ENCODE results near the gene IFT122. TPM values are rescaled to one million over a fixed set of nuclear protein-coding genes. Genes with fewer than 3 reads are reported as not detected.
"Not testable (repeated sequence)": the region's sequence is repeated elsewhere in the genome, so short reads cannot be mapped to it uniquely, and the experiment has no call there.

The IFT122 gene
- total RNA-seq, 6 donors from 2014 or later = 23.7 to 126 (median 29.1) TPM

- H3K4me3 ChIP-seq = no peak overlapping the region
- no peak overlapping the region for H3K27ac ChIP-seq
- TF ChIP-seq EP300 (IDR thresholded peaks at IDR 0.05) (no peak), POLR2AphosphoS5 (IDR thresholded peaks at IDR 0.05) (no peak), POLR2A (IDR thresholded peaks at IDR 0.05) (no peak)
- TF ChIP-seq, protein P1, sequence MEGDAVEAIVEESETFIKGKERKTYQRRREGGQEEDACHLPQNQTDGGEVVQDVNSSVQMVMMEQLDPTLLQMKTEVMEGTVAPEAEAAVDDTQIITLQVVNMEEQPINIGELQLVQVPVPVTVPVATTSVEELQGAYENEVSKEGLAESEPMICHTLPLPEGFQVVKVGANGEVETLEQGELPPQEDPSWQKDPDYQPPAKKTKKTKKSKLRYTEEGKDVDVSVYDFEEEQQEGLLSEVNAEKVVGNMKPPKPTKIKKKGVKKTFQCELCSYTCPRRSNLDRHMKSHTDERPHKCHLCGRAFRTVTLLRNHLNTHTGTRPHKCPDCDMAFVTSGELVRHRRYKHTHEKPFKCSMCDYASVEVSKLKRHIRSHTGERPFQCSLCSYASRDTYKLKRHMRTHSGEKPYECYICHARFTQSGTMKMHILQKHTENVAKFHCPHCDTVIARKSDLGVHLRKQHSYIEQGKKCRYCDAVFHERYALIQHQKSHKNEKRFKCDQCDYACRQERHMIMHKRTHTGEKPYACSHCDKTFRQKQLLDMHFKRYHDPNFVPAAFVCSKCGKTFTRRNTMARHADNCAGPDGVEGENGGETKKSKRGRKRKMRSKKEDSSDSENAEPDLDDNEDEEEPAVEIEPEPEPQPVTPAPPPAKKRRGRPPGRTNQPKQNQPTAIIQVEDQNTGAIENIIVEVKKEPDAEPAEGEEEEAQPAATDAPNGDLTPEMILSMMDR (IDR thresholded peaks at IDR 0.05) = no peak
- WGBS, 2 donors = 62 to 91% methylated on average over 9 of the region's 9 CpGs
- H3K36me3 ChIP-seq = no peaks in the 10 kb centered on the region
- ATAC-seq (ENCODE audit: low FRiP score in 2 of 2) (no peak), DNase-seq (no peak)
- H3K27me3 ChIP-seq = no peaks in the 10 kb centered on the region
- no peaks in the 10 kb centered on the region for H3K9me3 ChIP-seq
- H3K4me1 ChIP-seq = no peaks in the 10 kb centered on the region
These were observed 104.0 kb downstream of the IFT122 start for GRCh38 chr3:129543999-129544398.

- H3K4me1 ChIP-seq; DNase-seq; H3K9me3 ChIP-seq; H3K36me3 ChIP-seq; H3K27ac ChIP-seq; H3K4me3 ChIP-seq; H3K27me3 ChIP-seq; ATAC-seq (ENCODE audit: low FRiP score in 2 of 2): not testable (repeated sequence)
- 91 to 92% methylated on average over 3 of the region's 3 CpGs for WGBS, 2 donors
These were observed 105.9 kb downstream of the IFT122 start for GRCh38 chr3:129545951-129546350.

- no peaks in the 10 kb centered on the region for H3K4me1 ChIP-seq
These were observed 107.2 kb downstream of the IFT122 start for GRCh38 chr3:129547241-129547640.

GRCh38 chr3:129548104-129548965 lies 108.3 kb downstream of the IFT122 start:
- ATAC-seq (ENCODE audit: low FRiP score in 2 of 2) (no peak), DNase-seq (no peak)
- Histone ChIP-seq H3K27ac (no peak overlapping the region), H3K27me3 (no peaks in the 10 kb centered on the region), H3K4me3 (no peak overlapping the region), H3K4me1 (peaks cover 0 to 8% (median 5%) of the 10 kb centered on the region in 4 donors), H3K9me3 (no peaks in the 10 kb centered on the region), H3K36me3 (no peaks in the 10 kb centered on the region)
- WGBS, 2 donors = 84 to 86% methylated on average over 16 to 19 of the region's 19 CpGs
- TF ChIP-seq POLR2AphosphoS5 (IDR thresholded peaks at IDR 0.05) (no peak), POLR2A (IDR thresholded peaks at IDR 0.05) (no peak), EP300 (IDR thresholded peaks at IDR 0.05) (no peak)
- TF ChIP-seq, protein P1 (IDR thresholded peaks at IDR 0.05) = no peak

More at GRCh38 chr3:129547241-129547640, 107.2 kb downstream of the IFT122 start:
- no peak overlapping the region for H3K4me3 ChIP-seq
- H3K27ac ChIP-seq = no peak overlapping the region
- ATAC-seq (ENCODE audit: low FRiP score in 2 of 2) = no peak
- 80 to 90% methylated on average over 3 to 12 of the region's 24 CpGs for WGBS, 2 donors
- H3K9me3 ChIP-seq = no peaks in the 10 kb centered on the region
- H3K36me3 ChIP-seq = no peaks in the 10 kb centered on the region
- no peak for DNase-seq
- TF ChIP-seq POLR2AphosphoS5 (IDR thresholded peaks at IDR 0.05) (no peak), POLR2A (IDR thresholded peaks at IDR 0.05) (no peak), EP300 (IDR thresholded peaks at IDR 0.05) (no peak)
- TF ChIP-seq, protein P1 (IDR thresholded peaks at IDR 0.05) = no peak
- no peaks in the 10 kb centered on the region for H3K27me3 ChIP-seq

GRCh38 chr3:129549006-129549800 lies 109.2 kb downstream of the IFT122 start:
- H3K9me3 ChIP-seq = no peaks in the 10 kb centered on the region
- no peak overlapping the region for H3K27ac ChIP-seq
- DNase-seq (peak in 1 of 2 donors; percentile 52), ATAC-seq (ENCODE audit: low FRiP score in 2 of 2) (no peak)
- no peaks in the 10 kb centered on the region for H3K27me3 ChIP-seq
- TF ChIP-seq POLR2AphosphoS5 (IDR thresholded peaks at IDR 0.05) (no peak), EP300 (IDR thresholded peaks at IDR 0.05) (no peak), POLR2A (IDR thresholded peaks at IDR 0.05) (no peak)
- TF ChIP-seq, protein P1 (IDR thresholded peaks at IDR 0.05) = no peak
- H3K36me3 ChIP-seq = no peaks in the 10 kb centered on the region
- H3K4me3 ChIP-seq = no peak overlapping the region
- H3K4me1 ChIP-seq = peaks cover 6 to 16% (median 12%) of the 10 kb centered on the region in 4 donors
- WGBS, 2 donors = 83 to 89% methylated on average over 14 to 18 of the region's 18 CpGs

Measured in upper lobe of left lung (tissue), 6 donors.